HepG2 (cell line): Measurements from ENCODE around the gene UEVLD. TPM values are rescaled to one million over a fixed set of nuclear protein-coding genes. Genes with fewer than 3 reads are reported as not detected.

Source experiments
- ATAC-seq: fragments of 200-7000 bp; cut with Tn5 transposase; 3 replicates; pipeline ENCODE4 v1.9.1; 2020; ENCODE audit warnings: mild to moderate bottlenecking, moderate library complexity
- BruUV-seq: library from RNA; stranded (reverse); fragments of 400-500 nt; replicated peaks from 2 replicates; lab custom pipeline; 2021; lab: Mats Ljungman, UMichigan
- CTCF ChIA-PET: fragments of 300-600 bp; formaldehyde crosslinking; extraction: SDS; loops from one replicate; lab custom pipeline; 2021; ENCODE audit warnings: low total read pairs, inconsistent platforms, low intra/inter-chr PET ratio; lab: Yijun Ruan, JAX
- POLR2A ChIA-PET: fragments of 350-600 bp; sonication (Branson Sonifier 250); formaldehyde crosslinking; loops from one replicate; lab custom pipeline; 2020; ENCODE audit warnings: antibody characterized with exemption, inconsistent platforms; lab: Yijun Ruan, JAX
- DNase-seq: peaks from one replicate; pipeline ENCODE4 v3.0.0-alpha.2; 2015; ENCODE audit warnings: low spot score
- FAIRE-seq: peaks from 3 replicates; lab custom pipeline; 2011; peaks lifted over from hg19 to GRCh38; lab: Jason Lieb, UNC
- H2AFZ ChIP-seq: one replicate; pipeline ENCODE4 v1.6.1; 2011; ENCODE audit warnings: low read length, inconsistent platforms
- H3K27ac ChIP-seq: fragments of 300-600 bp; 3 replicates; pipeline ENCODE4 v1.8.0; 2011; ENCODE audit warnings: mixed run types, mild to moderate bottlenecking, mixed read lengths, low read length, inconsistent platforms; ENCODE audit not compliant: insufficient read depth; ENCODE audit errors: extremely low read length
- H3K27me3 ChIP-seq, 2 experiments: fragments of 200-600 bp in 1 of 2; 2 replicates in 1 of 2; 3 replicates in 1 of 2; pipeline versions ENCODE4 v1.6.0 to v1.8.0; 2011; ENCODE audit warnings: low read length in 2 of 2, mild to moderate bottlenecking in 2 of 2, moderate library complexity in 2 of 2, inconsistent platforms in 1 of 2; ENCODE audit not compliant: insufficient read depth in 2 of 2, control insufficient read depth in 1 of 2
- H3K36me3 ChIP-seq, 2 experiments: fragments of 200-600 bp in 1 of 2; replicated peaks in 1 of 2; 2 replicates in 1 of 2; 3 replicates in 1 of 2; pipeline versions ENCODE4 v1.5.1 to v1.8.0; 2011; ENCODE audit warnings: low read length in 2 of 2, inconsistent platforms in 1 of 2; ENCODE audit not compliant: insufficient read depth in 2 of 2, control insufficient read depth in 1 of 2
- H3K4me1 ChIP-seq: 2 replicates; pipeline ENCODE4 v1.5.1; 2012; ENCODE audit warnings: low read length, inconsistent platforms; ENCODE audit not compliant: insufficient read depth
- H3K4me2 ChIP-seq: 2 replicates; pipeline ENCODE4 v1.6.0; 2011; ENCODE audit warnings: low read depth, low read length, inconsistent platforms
- H3K4me3 ChIP-seq, 3 experiments: fragments of 200-600 bp in 1 of 3; sonication (generic), shearing (Covaris generic) in 1 of 3; replicated peaks in 1 of 3; 2 replicates each; pipeline ENCODE4 v1.5.1; 2011 to 2016; ENCODE audit warnings: low read length in 3 of 3, inconsistent platforms in 2 of 3, low read depth in 2 of 3, mild to moderate bottlenecking in 2 of 3, control low read depth in 1 of 3, mixed read lengths in 1 of 3; ENCODE audit not compliant: insufficient read depth in 1 of 3
- H3K79me2 ChIP-seq: one replicate; pipeline ENCODE4 v1.6.1; 2011; ENCODE audit warnings: low read length, inconsistent platforms; ENCODE audit not compliant: insufficient read depth
- H3K9ac ChIP-seq: 2 replicates; pipeline ENCODE4 v1.6.0; 2011; ENCODE audit warnings: mild to moderate bottlenecking, low read depth, low read length, inconsistent platforms; ENCODE audit not compliant: insufficient read depth
- H3K9me3 ChIP-seq: 2 replicates; pipeline ENCODE4 v1.5.1; 2012; ENCODE audit warnings: mild to moderate bottlenecking, low read length
- H4K20me1 ChIP-seq: 2 replicates; pipeline ENCODE4 v1.6.0; 2011; ENCODE audit warnings: inconsistent platforms, mild to moderate bottlenecking, low read length, moderate library complexity; ENCODE audit not compliant: insufficient read depth
- ARHGAP35 ChIP-seq: sonication (generic); formaldehyde crosslinking; IDR thresholded peaks from 2 replicates; pipeline ENCODE4 v1.9.0; 2022; ENCODE audit warnings: mild to moderate bottlenecking, inconsistent platforms, moderate library complexity, missing genetic modification reagents, borderline replicate concordance
- CENPX ChIP-seq: sonication (generic); formaldehyde crosslinking; IDR thresholded peaks from 2 replicates; pipeline ENCODE4 v1.9.0; 2021; ENCODE audit warnings: mild to moderate bottlenecking, missing genetic modification reagents, moderate library complexity
- DNMT1 ChIP-seq: sonication (generic); formaldehyde crosslinking; IDR thresholded peaks from 2 replicates; pipeline ENCODE4 v1.5.1; 2020; ENCODE audit warnings: mild to moderate bottlenecking, missing genetic modification reagents
- ELF4 ChIP-seq: sonication (generic); formaldehyde crosslinking; IDR thresholded peaks from 2 replicates; pipeline ENCODE4 v1.5.0; 2020; ENCODE audit warnings: missing genetic modification reagents, mild to moderate bottlenecking, moderate library complexity, borderline replicate concordance
- FOXA1 ChIP-seq, 2 experiments: fragments of 450-650 bp in 1 of 2; sonication (generic) in 1 of 2; formaldehyde crosslinking in 1 of 2; IDR thresholded peaks; 2 replicates each; pipeline versions ENCODE4 v1.4.0 to v1.6.1; 2016 to 2020; ENCODE audit warnings: missing genetic modification reagents in 1 of 2
- HNRNPLL ChIP-seq: fragments of 200-400 bp; formaldehyde crosslinking; IDR thresholded peaks from 2 replicates; pipeline ENCODE4 v1.6.1; 2017; ENCODE audit warnings: mild to moderate bottlenecking, low read depth, low read length; ENCODE audit not compliant: poor library complexity, severe bottlenecking
- KMT2B ChIP-seq: IDR thresholded peaks from 2 replicates; pipeline ENCODE4 v1.6.1; 2016; ENCODE audit warnings: missing genetic modification reagents, missing compliant biosample characterization
- SRSF4 ChIP-seq: fragments of 200-400 bp; formaldehyde crosslinking; IDR thresholded peaks from one replicate; pipeline ENCODE4 v1.6.1; 2018; ENCODE audit warnings: mild to moderate bottlenecking, low read depth, low read length, moderate library complexity; ENCODE audit not compliant: poor library complexity, severe bottlenecking
- U2AF2 ChIP-seq: fragments of 200-400 bp; formaldehyde crosslinking; IDR thresholded peaks from 2 replicates; pipeline ENCODE4 v1.6.1; 2017; ENCODE audit warnings: low read depth, mild to moderate bottlenecking, low read length
- ZBTB44 ChIP-seq: sonication (generic); formaldehyde crosslinking; IDR thresholded peaks from 2 replicates; pipeline ENCODE4 v1.4.0; 2020; ENCODE audit warnings: missing genetic modification reagents
- ZKSCAN8 ChIP-seq: IDR thresholded peaks from 2 replicates; pipeline ENCODE4 v1.6.1; 2016; ENCODE audit warnings: borderline replicate concordance, missing genetic modification reagents, missing compliant biosample characterization
- ZNF20 ChIP-seq: sonication (generic); formaldehyde crosslinking; IDR thresholded peaks from 2 replicates; pipeline ENCODE4 v1.4.0; 2020; ENCODE audit warnings: mild to moderate bottlenecking, moderate library complexity, missing genetic modification reagents
- ZNF496 ChIP-seq: sonication (generic); formaldehyde crosslinking; IDR thresholded peaks from 2 replicates; pipeline ENCODE4 v1.8.1; 2023; ENCODE audit warnings: mild to moderate bottlenecking, moderate library complexity, missing genetic modification reagents; ENCODE audit not compliant: insufficient replicate concordance
- ZNF660 ChIP-seq: sonication (generic); formaldehyde crosslinking; IDR thresholded peaks from 2 replicates; pipeline ENCODE4 v1.5.1; 2020; ENCODE audit warnings: mild to moderate bottlenecking, low read depth, missing genetic modification reagents, borderline replicate concordance
- ZNF720 ChIP-seq: sonication (generic); formaldehyde crosslinking; IDR thresholded peaks from 2 replicates; pipeline ENCODE4 v1.4.0; 2020; ENCODE audit warnings: missing genetic modification reagents
- ZNF740 ChIP-seq: sonication (generic); formaldehyde crosslinking; IDR thresholded peaks from 2 replicates; pipeline ENCODE4 v1.4.0; 2020; ENCODE audit warnings: missing genetic modification reagents
- WGBS: methylation state at CpG from one replicate; pipeline ENCODE4 v1.1.6; 2017; ENCODE audit warnings: low lambda C conversion rate; 5-methylcytosine and 5-hydroxymethylcytosine counted together
- in situ Hi-C: cut with HindIII; loops from 2 replicates; pipeline ENCODE4 v1.10.0; 2017; ENCODE audit warnings: low pct_unique_long_range_greater_than_20kb; ENCODE audit not compliant: extremely low pct_ligation_motif_present
- intact Hi-C: fragments of 100-400 bp; cut with micrococcal nuclease; formaldehyde crosslinking; loops from one replicate; pipeline ENCODE4 v1.10.0; 2022; ENCODE audit not compliant: unreplicated experiment
- polyA plus RNA-seq, 8 experiments: library from polyadenylated mRNA; depleted of rRNA in 3 of 8; stranded (reverse) in 7 of 8; unstranded in 1 of 8; fragments of >200 nt; fragmentation: Illumina TruSeq in 4 of 8; extraction: Trizol in 4 of 8; gene quantifications; 2 replicates each; pipeline versions ENCODE4 v1.2.1 to v1.2.3, GENCODE V29; 2011 to 2016; ENCODE audit warnings: low read depth in 4 of 8, missing spikeins in 1 of 8, mixed read lengths in 1 of 8; ENCODE audit not compliant: insufficient read depth in 1 of 8
- total RNA-seq, 5 experiments: library from RNA; depleted of rRNA; stranded (reverse); fragments of >200 nt; fragmentation: Illumina TruSeq; extraction: Trizol; gene quantifications; 2 replicates each; pipeline ENCODE4 v1.2.3, GENCODE V29; 2016; ENCODE audit warnings: low read depth in 1 of 5

Gene UEVLD
- total and polyA plus RNA-seq, 2 of the 13 experiments (the other 11 are each of a cell fraction or from before 2014, with no cell fraction given), result 5.7 to 13.7 TPM

- Histone ChIP-seq H3K4me3 (no peak overlapping the region), H3K4me2 (no peak overlapping the region), H3K27me3 (no peaks in the 10 kb centered on the region), H3K27ac (no peak overlapping the region), H4K20me1 (no peaks in the 10 kb centered on the region), H3K9ac (no peak overlapping the region), H3K4me1 (peaks cover 6% of the 10 kb centered on the region)
- no peak for DNase-seq
- WGBS, result 98% methylated on average over 4 of the region's 4 CpGs
- no peak for FAIRE-seq
- POLR2A ChIA-PET, result interaction anchor here (1.0 kb wide), 1 partner anchor 34 kb away, joined by 3 read pairs; no protein-coding TSS in a partner anchor
- TF ChIP-seq CENPX (CRISPR knock-in tag) (no peak), ZNF720 (no peak), KMT2B (no peak), ELF4 (CRISPR knock-in tag) (no peak), ZNF660 (no peak), ZNF20 (CRISPR knock-in tag) (no peak), ZNF496 (no peak)
- TF ChIP-seq, all 625 proteins: peak for 0
- Histone ChIP-seq H3K36me3 (peaks cover 1 to 3% of the 10 kb centered on the region in 2 experiments; a peak in 2 of 5 replicates), H2AFZ (no peak overlapping the region), H3K9me3 (no peaks in the 10 kb centered on the region), H3K79me2 (no peaks in the 10 kb centered on the region)
- in situ Hi-C loops (no loop called here), intact Hi-C loops (no loop called here)
- CTCF ChIA-PET, result no interaction called here
- ATAC-seq, result no peak
- BruUV-seq, result no TSS peak
Measured at GRCh38 chr11:18600915-18601569, 12.5 kb upstream of the UEVLD start.

GRCh38 chr11:18599739-18600230 is 11.3 kb upstream of the UEVLD start, which contains the start of gene MISFA:
MISFA (plus strand) TSS chr11:18599789; CDS start chr11:18599929, 140 bp downstream.
- H2AFZ ChIP-seq, result no peak within 1 kb of the TSS
- no peaks in the 10 kb centered on the region for H4K20me1 ChIP-seq
- no peak within 1 kb of the TSS for H3K27ac ChIP-seq
- no peak for ATAC-seq
- POLR2A ChIA-PET, result interaction anchor here (1.0 kb wide), 1 partner anchor 34 kb away, joined by 3 read pairs; the partner anchor contains the start of gene SPTY2D1
- H3K4me3 ChIP-seq, result no peak within 1 kb of the TSS
- no peaks in the 10 kb centered on the region for H3K27me3 ChIP-seq
- TF ChIP-seq U2AF2 (no peak), ZKSCAN8 (no peak), HNRNPLL (no peak), DNMT1 (CRISPR knock-in tag) (no peak), ZNF740 (no peak), ZBTB44 (CRISPR knock-in tag) (no peak), ARHGAP35 (CRISPR knock-in tag) (no peak), FOXA1 (IDR thresholded peaks at IDR 0.05) (no peak), FOXA1 (CRISPR knock-in tag; IDR thresholded peaks at IDR 0.05) (no peak), SRSF4 (no peak)
- BruUV-seq, result no TSS peak
- H3K4me1 ChIP-seq, result peaks cover 6% of the 10 kb centered on the region
- 96% methylated on average over 7 of the region's 7 CpGs for WGBS
- intact Hi-C loops, result no loop called here
- no peak for FAIRE-seq
- peaks cover 1 to 6% of the 10 kb centered on the region in 2 experiments; a peak in 2 of 5 replicates for H3K36me3 ChIP-seq
- H3K79me2 ChIP-seq, result no peaks in the 10 kb centered on the region
- in situ Hi-C loops, result no loop called here
- CTCF ChIA-PET, result no interaction called here
- DNase-seq, result no peak
- H3K4me2 ChIP-seq, result no peak within 1 kb of the TSS
- H3K9me3 ChIP-seq, result no peaks in the 10 kb centered on the region
- no peak within 1 kb of the TSS for H3K9ac ChIP-seq
